Esophagus muscularis mucosa (tissue), 4 donors: ENCODE measurements around the gene LGALS16.

ENCODE experiments used
- CTCF ChIP-seq, 3 experiments: fragments of 200-600 bp in 2 of 3; fragments of 450-650 bp in 1 of 3; sonication (generic) in 2 of 3; IDR thresholded peaks; one replicate each; pipeline ENCODE4 v1.5.1; 2017 to 2019; ENCODE audit warnings: antibody characterized with exemption in 3 of 3, mild to moderate bottlenecking in 2 of 3, moderate library complexity in 1 of 3
- EP300 ChIP-seq: sonication (generic); formaldehyde crosslinking; IDR thresholded peaks from one replicate; pipeline ENCODE4 v1.6.1; 2017; ENCODE audit warnings: antibody characterized with exemption
- POLR2A ChIP-seq: fragments of 450-650 bp; IDR thresholded peaks from one replicate; pipeline ENCODE4 v1.6.1; 2017; ENCODE audit warnings: antibody characterized with exemption, moderate library complexity, mild to moderate bottlenecking, low read depth
- POLR2AphosphoS5 ChIP-seq, 2 donors: sonication (generic); formaldehyde crosslinking; IDR thresholded peaks; one replicate each; pipeline ENCODE4 v1.6.1; 2017; ENCODE audit warnings: antibody characterized with exemption in 2 of 2

GRCh38 chr19:39684267-39684666, 28.6 kb downstream of the LGALS16 start:
- no peak for TF ChIP-seq CTCF (IDR thresholded peaks at IDR 0.05)
- no peak for TF ChIP-seq POLR2A
- no peak for TF ChIP-seq EP300
- no peak for TF ChIP-seq POLR2AphosphoS5 (IDR thresholded peaks at IDR 0.05)
